Choroid plexus epithelial cell (primary cell): Measurements from ENCODE around the gene ACTN2.
"Not testable (repeated sequence)": the region's sequence is repeated elsewhere in the genome, so short reads cannot be mapped to it uniquely, and the experiment has no call there.

Experiments used
- DNase-seq: peaks from one replicate; pipeline ENCODE4 v3.0.0-alpha.2; 2010; ENCODE audit warnings: low read depth
- H3K4me3 ChIP-seq: 2 replicates; pipeline ENCODE4 v1.5.1; 2011; ENCODE audit warnings: low read depth, mild to moderate bottlenecking, control low read depth, low read length, moderate library complexity
- CTCF ChIP-seq: conservative IDR thresholded peaks from 2 replicates; pipeline ENCODE4 v1.5.1; 2011; ENCODE audit warnings: low read depth, mild to moderate bottlenecking, control low read depth, inconsistent platforms, low read length, moderate library complexity

The ACTN2 gene

GRCh38 chr1:236654957-236655356 lies 31.3 kb upstream of the ACTN2 start:
- no peak for TF ChIP-seq CTCF
- no peak for DNase-seq
- H3K4me3 ChIP-seq, result no peak overlapping the region

- TF ChIP-seq CTCF, result no peak
- DNase-seq, result no peak
Observed at GRCh38 chr1:236657398-236657797, 28.9 kb upstream of the ACTN2 start.

GRCh38 chr1:236659792-236660587 lies 26.3 kb upstream of the ACTN2 start:
- TF ChIP-seq CTCF, result no peak

More at GRCh38 chr1:236657398-236657797, 28.9 kb upstream of the ACTN2 start:
- H3K4me3 ChIP-seq, result no peak overlapping the region

GRCh38 chr1:236663934-236664333 lies 22.4 kb upstream of the ACTN2 start:
- H3K4me3 ChIP-seq, result no peak overlapping the region
- no peak for DNase-seq
- TF ChIP-seq CTCF, result no peak

More at GRCh38 chr1:236659792-236660587, 26.3 kb upstream of the ACTN2 start:
- H3K4me3 ChIP-seq, result no peak overlapping the region
- DNase-seq, result no peak

- H3K4me3 ChIP-seq, DNase-seq: not testable (repeated sequence)
Observed at GRCh38 chr1:236668909-236669308, 17.4 kb upstream of the ACTN2 start.

- no peak overlapping the region for H3K4me3 ChIP-seq
- TF ChIP-seq CTCF, result no peak
- no peak for DNase-seq
Observed at GRCh38 chr1:236670060-236670459, 16.2 kb upstream of the ACTN2 start.

GRCh38 chr1:236673289-236673919 lies 12.9 kb upstream of the ACTN2 start:
- no peak for TF ChIP-seq CTCF
- peak; percentile 31 for DNase-seq
- no peak overlapping the region for H3K4me3 ChIP-seq
